Sigmoid colon (tissue), 4 donors: Measurements from ENCODE around the gene DHX32.

Source experiments
- POLR2A ChIP-seq, 2 donors: fragments of 450-650 bp; IDR thresholded peaks; one replicate each; pipeline ENCODE4 v1.6.1; 2016; ENCODE audit warnings: antibody characterized with exemption in 2 of 2, mild to moderate bottlenecking in 2 of 2, moderate library complexity in 2 of 2
- POLR2AphosphoS5 ChIP-seq, 4 donors: sonication (generic); formaldehyde crosslinking; IDR thresholded peaks; one replicate each; pipeline ENCODE4 v1.6.1; 2017; ENCODE audit warnings: antibody characterized with exemption in 4 of 4

DNA sequence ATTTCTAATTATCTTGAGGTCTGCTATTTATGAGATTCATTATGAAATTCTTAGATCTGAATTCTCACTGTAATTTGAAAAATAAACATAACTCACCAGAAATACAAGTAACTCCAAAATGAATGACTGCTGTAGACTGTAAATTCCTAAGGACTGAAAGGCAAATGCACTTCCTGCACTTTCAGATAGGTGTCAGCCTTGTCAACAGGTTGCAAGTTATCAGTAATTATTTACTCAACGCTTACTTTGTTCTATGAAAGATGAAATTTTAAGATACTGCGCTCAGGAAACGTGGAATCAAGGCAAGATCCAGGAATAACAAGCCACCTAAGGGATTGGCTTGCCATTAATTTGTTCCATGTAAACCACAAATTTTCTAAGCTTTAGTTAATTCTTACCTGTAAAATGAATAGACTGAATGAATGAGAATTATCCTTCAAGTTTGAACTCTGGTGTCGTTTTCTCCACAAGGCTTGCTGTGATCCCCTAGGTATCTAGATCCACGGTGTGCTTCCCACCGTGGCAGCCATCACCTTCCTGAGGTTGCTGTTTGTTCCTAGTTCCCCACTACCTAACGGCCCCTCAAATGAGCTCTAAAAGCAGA lies 12.6 kb downstream of the DHX32 start:
- TF ChIP-seq POLR2AphosphoS5 (IDR thresholded peaks at IDR 0.05) = no peak
- no peak for TF ChIP-seq POLR2A (IDR thresholded peaks at IDR 0.05)
